Measurements from ENCODE around the gene LCN10.

- TF ChIP-seq POLR2A (IDR thresholded peaks at IDR 0.05): no peak
- TF ChIP-seq CTCF (IDR thresholded peaks at IDR 0.05): no peak
- TF ChIP-seq POLR2AphosphoS5 (IDR thresholded peaks at IDR 0.05): no peak
- TF ChIP-seq EP300 (IDR thresholded peaks at IDR 0.05): no peak
Measured at GRCh38 chr9:136756836-136757235, 14.1 kb upstream of the LCN10 start.
